Astrocyte of the spinal cord (primary cell): ENCODE measurements around the gene BHLHE40.

Experiments used
- DNase-seq: peaks from one replicate; pipeline ENCODE4 v3.0.0; 2011; ENCODE audit warnings: low read depth, low spot score
- H3K4me3 ChIP-seq: 2 replicates; pipeline ENCODE4 v1.5.1; 2011; ENCODE audit warnings: low read depth, mild to moderate bottlenecking, low read length, moderate library complexity
- in situ Hi-C: cut with HindIII; loops from 2 replicates; pipeline ENCODE4 v1.10.0; 2017; ENCODE audit warnings: low sequenced_read_pairs
- TF ChIP-seq, protein P1 (sequence below): IDR thresholded peaks from 2 replicates; pipeline ENCODE4 v1.5.1; 2012; ENCODE audit warnings: low read depth, mild to moderate bottlenecking, low read length, inconsistent platforms

The BHLHE40 gene

DNA sequence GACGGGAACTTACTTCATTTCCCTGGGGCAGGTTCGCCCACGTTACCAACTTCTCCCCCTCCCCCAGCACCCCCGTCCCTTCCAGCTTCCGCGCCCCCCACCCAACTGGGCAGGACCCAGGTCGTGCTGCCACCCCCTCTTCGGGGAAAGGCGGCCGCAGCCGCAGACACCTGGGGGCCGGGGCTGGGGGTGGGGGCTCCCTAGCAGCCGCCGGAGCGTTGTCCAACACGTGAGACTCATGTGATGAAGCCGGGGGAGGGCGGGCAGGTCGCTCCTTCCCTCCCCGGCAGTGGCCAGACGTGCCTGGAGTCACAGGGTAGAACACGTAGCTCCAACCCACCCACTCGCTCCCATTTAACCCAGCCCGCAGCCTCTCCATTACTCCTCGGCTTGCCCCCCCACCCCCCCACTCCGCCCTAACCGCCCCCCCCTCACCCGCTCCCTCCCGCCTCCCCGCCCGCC lies 240 bp upstream of the BHLHE40 start:
- peak; percentile 99 for DNase-seq
- TF ChIP-seq, protein P1, sequence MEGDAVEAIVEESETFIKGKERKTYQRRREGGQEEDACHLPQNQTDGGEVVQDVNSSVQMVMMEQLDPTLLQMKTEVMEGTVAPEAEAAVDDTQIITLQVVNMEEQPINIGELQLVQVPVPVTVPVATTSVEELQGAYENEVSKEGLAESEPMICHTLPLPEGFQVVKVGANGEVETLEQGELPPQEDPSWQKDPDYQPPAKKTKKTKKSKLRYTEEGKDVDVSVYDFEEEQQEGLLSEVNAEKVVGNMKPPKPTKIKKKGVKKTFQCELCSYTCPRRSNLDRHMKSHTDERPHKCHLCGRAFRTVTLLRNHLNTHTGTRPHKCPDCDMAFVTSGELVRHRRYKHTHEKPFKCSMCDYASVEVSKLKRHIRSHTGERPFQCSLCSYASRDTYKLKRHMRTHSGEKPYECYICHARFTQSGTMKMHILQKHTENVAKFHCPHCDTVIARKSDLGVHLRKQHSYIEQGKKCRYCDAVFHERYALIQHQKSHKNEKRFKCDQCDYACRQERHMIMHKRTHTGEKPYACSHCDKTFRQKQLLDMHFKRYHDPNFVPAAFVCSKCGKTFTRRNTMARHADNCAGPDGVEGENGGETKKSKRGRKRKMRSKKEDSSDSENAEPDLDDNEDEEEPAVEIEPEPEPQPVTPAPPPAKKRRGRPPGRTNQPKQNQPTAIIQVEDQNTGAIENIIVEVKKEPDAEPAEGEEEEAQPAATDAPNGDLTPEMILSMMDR, result no peak
- in situ Hi-C loops, result loop anchor here (25.0 kb wide), 1 partner anchor 267 kb away; no protein-coding TSS in a partner anchor
- H3K4me3 ChIP-seq, result peak overlapping the region; percentile 83

DNA sequence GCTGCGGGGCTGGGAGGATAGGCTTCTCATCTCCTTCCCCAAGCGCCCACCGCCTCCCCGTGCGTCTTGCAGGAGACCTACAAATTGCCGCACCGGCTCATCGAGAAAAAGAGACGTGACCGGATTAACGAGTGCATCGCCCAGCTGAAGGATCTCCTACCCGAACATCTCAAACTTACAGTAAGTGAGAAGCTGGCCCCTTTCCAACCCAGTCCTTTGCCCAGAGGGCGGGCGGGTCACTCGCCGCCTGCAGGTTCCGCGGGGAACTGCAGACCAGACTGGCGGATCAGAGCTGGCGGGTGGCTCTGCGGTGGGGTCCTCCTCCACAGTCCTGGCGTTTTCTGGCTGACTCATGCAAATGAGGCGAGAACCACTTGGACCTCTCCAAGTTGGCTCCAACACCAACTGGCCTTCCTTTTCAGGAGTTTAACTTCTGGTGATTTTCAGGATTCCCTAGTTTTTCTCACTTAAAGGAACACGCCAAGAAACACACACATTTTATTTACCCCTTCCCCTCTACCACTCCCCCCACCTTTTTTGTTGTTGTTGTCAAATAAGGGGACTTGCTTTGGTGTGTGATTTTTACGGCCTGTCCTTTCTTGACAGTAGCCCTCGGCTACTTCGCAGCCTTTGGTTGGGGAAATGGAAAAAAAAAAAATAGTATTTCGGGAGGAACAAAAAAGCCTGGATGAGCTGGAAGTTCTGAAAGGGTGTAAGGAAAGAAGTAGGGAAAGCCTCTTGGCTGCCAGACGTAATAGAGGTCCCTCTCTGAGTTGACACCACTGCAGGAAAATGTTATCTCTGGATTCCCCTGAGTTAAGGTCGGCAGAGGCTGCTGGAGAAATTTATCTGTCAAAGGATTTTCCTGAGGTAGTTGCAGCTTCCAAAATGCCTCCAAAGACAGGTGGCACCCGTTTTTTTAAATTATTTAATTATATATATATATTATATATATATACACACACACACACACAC lies 1.3 kb downstream of the BHLHE40 start:
- peak overlapping the region; percentile 83 for H3K4me3 ChIP-seq
- in situ Hi-C loops, result loop anchor here (25.0 kb wide), 1 partner anchor 268 kb away; no protein-coding TSS in a partner anchor
- peak; percentile 95 for DNase-seq
- TF ChIP-seq, protein P1, result peak; percentile 98

DNA sequence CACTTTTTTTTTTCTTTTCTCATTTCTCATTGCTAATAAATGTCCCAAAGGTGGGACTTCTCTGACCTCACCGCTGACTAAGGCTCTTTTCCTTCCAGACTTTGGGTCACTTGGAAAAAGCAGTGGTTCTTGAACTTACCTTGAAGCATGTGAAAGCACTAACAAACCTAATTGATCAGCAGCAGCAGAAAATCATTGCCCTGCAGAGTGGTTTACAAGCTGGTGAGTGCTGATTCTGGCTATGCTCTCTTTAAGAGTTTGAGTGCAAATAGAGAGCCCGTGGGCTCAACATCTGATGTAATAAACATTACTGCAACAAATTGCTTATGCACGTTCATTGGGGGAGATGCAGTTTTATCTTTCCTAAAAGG lies 2.0 kb downstream of the BHLHE40 start:
- DNase-seq, result peak; percentile 60
- H3K4me3 ChIP-seq, result peak overlapping the region; percentile 83
- in situ Hi-C loops, result loop anchor here (25.0 kb wide), 1 partner anchor 269 kb away; no protein-coding TSS in a partner anchor
- TF ChIP-seq, protein P1, result no peak

DNA sequence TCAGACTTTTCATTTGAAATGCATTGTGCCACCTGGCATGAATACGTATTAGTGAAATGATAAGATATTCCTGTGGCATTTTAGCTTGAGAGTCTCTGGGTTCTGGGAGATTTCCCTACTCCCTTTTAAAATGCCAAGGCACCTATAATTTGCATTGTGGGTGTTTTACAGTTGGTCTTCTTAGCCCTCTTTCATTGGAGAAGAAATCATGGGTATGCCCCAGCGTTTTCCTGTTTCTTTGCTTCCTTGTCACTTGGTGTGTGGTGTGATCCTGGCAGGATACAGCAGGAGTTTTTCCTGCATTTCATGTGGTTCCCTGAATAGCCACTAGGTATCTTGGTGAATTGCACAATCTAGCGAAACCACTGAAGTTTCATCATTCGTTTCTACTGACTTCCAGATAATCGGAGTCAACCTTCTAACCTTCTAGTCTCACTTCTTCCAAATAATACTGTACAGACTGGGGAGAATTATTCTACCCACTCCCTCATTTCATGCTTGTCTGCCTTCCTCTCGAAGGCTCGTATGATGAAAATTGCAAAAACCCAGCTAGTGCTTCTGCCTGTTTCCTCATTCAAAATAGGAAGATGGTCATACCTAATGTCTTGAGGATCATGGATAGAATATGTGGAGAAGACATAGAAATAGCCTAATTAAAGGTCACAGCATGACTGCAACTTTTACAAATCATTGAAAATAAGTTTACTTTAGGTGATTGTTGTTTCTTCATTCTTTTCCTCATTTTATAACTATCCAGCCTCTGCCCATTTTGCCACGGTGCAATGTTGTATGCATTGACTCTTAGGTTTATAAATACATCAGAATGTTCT lies 2.6 kb downstream of the BHLHE40 start:
- TF ChIP-seq, protein P1, result no peak
- peak overlapping the region; percentile 83 for H3K4me3 ChIP-seq
- DNase-seq, result peak; percentile 83
- in situ Hi-C loops, result loop anchor here (25.0 kb wide), 1 partner anchor 270 kb away; no protein-coding TSS in a partner anchor

DNA sequence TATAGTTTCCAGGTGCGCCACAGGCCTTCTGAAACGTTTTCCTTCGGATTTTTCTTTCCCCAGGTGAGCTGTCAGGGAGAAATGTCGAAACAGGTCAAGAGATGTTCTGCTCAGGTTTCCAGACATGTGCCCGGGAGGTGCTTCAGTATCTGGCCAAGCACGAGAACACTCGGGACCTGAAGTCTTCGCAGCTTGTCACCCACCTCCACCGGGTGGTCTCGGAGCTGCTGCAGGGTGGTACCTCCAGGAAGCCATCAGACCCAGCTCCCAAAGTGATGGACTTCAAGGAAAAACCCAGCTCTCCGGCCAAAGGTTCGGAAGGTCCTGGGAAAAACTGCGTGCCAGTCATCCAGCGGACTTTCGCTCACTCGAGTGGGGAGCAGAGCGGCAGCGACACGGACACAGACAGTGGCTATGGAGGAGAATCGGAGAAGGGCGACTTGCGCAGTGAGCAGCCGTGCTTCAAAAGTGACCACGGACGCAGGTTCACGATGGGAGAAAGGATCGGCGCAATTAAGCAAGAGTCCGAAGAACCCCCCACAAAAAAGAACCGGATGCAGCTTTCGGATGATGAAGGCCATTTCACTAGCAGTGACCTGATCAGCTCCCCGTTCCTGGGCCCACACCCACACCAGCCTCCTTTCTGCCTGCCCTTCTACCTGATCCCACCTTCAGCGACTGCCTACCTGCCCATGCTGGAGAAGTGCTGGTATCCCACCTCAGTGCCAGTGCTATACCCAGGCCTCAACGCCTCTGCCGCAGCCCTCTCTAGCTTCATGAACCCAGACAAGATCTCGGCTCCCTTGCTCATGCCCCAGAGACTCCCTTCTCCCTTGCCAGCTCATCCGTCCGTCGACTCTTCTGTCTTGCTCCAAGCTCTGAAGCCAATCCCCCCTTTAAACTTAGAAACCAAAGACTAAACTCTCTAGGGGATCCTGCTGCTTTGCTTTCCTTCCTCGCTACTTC lies 3.8 kb downstream of the BHLHE40 start:
- TF ChIP-seq, protein P1, result no peak

More for the DNA sequence above, 3.8 kb downstream of the BHLHE40 start:
- peak overlapping the region; percentile 83 for H3K4me3 ChIP-seq
- in situ Hi-C loops, result loop anchor here (25.0 kb wide), 1 partner anchor 271 kb away; no protein-coding TSS in a partner anchor
- DNase-seq, result peak; percentile 50
